HG03095 (cell line): ENCODE data around the gene FBXW7.

Experiments
- ATAC-seq: cut with Tn5 transposase; IDR thresholded peaks from one replicate; pipeline ENCODE4 v1.9.1; 2021; ENCODE audit warnings: moderate library complexity; ENCODE audit not compliant: unreplicated experiment

The FBXW7 gene

DNA sequence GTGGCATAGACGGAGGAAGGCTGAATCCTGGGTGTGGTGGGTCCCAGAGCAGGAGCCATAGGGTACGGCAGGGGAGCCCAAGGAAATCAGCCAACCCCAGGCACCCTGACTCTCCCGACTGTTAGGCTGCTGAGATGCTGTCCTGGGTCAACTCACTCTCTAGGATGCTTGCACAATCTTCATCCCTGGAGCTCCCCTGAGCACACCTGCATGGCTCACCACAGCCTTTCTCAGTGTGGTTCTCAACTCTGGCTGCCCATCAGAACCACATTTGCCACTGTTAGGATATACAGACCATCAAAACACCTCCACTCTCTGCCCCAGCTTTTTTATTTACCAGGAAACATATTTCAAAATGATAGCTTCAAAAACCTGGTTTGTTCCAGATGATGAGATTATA lies 236.3 kb downstream of the FBXW7 start:
- no peak for ATAC-seq

DNA sequence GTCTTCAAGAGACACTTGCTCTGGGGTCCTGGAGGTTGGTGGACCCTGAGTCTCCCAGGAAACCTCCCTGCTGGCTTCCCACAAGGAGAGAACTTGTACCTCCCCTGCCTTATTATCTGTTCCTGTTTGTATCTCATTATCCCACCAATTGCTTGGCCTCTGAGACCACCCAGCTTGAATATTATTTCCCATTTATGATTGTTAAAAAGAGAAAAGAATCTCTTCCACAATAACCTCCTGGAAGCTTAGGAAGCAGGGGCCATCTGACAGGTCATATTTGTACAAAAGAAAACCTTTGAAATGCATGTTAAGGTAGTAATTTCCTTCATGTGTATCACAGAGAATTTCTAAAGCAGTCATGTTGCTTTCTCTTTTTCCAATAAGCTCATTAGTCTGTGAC lies 239.5 kb downstream of the FBXW7 start:
- no peak for ATAC-seq

DNA sequence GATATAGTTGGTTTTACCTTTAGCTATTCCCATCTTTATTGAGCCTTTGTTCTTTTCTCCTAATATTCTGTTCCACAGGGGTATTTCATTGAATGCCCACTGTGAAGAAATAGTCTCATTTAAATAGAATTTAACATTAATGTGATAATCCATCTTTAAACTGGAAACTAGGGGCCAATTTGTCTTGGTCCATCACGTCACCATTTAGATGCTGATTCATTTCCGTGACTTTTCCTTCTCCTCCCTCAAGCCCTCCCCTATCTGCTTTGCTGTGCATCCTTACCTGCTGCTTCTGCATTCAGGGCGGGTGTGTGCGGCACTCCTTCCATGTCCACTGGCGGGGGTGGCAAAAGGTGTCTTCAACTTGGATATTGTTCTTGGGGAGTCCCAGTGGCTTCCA lies 241.1 kb downstream of the FBXW7 start:
- ATAC-seq: no peak

DNA sequence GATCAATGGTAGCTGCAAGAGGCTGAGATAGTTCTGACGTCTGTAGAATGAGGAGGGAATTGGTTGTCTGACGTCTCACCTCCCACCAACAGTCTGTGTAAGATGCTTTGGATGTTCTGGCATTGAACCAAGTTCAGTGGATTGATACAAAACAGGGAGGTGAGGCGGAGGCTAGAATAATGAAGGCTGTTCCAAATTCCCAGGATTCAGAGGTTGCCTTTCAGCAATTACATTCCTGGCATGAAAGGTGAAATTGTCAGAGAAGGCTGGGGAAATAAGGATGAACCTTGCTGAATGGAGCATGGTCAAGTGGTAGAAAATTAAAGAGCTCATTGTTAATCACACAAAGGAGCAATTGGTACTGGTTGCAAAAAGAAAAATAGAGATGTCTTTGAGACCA lies 241.6 kb downstream of the FBXW7 start:
- no peak for ATAC-seq

DNA sequence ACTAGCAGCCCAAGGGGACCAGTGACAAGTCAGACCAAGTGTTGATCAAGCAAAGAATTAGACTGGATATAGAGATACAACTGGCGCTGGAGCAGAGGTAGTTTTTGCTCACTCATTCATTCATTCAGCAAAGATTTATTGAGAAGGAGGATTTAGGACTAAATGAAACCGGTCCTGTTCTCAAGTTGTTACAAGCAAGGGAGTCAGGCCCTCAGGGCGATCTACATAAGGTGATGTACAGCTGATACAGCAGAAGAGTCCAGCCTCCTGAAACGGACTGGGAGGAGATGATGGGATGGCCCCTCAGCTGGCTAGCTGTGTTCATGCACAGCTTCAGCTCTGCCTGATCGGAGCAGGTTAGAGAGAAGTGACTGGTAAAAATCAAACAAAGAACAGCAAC lies 242.4 kb downstream of the FBXW7 start:
- ATAC-seq: no peak

DNA sequence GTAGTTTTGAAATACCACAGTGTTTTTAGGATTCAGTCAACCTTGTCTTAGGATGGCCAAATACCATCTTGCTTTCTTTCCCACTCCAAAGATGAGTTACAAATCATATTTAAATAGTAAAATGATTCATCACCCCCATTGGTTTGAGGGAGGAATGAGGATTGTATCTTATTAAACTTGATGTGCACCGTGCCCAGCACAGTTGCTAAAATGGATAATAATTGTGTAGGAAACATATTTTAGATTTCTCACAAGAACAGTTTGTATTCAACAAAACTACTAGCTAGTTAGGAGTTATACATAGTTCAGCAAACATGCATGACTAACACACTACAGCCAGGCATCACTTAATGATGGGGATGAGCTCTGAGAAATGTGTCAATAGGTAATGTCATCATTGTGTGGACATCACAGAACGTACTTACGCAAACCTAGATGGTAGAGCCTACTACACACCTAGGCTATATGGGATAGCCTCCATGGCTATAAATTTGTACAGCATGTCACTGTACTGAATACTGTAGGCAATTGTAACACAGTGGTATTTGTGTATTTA lies 245.4 kb downstream of the FBXW7 start:
- ATAC-seq: no peak

DNA sequence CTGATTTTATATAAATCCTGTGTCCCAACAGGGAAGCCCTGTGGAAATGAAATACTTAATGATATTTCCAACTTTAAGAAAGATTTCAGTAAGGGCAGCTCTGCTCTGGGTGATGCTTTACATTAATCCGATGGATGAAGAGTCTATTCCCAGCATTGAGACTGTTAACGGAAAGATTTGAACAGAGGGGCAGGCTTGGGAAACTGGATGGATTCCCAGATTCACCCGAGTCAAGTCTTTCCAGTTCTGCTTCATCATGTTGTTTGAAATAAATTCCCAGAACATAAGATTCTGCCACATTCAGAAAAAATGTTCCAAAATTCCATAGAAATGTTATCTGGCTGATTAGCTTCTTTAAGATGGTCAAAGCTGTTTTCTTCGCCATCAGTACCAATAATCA lies 246.0 kb downstream of the FBXW7 start:
- no peak for ATAC-seq

DNA sequence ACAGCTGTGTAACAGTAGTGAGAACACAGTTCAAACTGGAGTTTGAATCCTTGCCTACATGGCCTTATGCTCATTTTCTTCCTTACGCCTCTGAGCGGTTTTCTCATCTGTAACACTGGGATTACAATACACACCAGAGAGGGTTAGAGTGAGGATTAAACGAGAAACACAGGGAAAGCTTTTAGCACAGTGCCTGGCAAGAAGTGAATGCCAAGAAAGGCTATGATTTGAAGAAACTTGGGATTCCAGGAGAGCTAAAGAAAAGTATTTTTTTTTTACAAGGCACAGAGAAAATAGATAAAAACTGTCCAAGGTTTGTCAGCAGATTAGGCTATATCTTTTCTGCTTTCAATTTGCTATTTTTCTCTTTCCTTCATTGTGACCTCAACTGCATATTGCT lies 246.4 kb downstream of the FBXW7 start:
- no peak for ATAC-seq

DNA sequence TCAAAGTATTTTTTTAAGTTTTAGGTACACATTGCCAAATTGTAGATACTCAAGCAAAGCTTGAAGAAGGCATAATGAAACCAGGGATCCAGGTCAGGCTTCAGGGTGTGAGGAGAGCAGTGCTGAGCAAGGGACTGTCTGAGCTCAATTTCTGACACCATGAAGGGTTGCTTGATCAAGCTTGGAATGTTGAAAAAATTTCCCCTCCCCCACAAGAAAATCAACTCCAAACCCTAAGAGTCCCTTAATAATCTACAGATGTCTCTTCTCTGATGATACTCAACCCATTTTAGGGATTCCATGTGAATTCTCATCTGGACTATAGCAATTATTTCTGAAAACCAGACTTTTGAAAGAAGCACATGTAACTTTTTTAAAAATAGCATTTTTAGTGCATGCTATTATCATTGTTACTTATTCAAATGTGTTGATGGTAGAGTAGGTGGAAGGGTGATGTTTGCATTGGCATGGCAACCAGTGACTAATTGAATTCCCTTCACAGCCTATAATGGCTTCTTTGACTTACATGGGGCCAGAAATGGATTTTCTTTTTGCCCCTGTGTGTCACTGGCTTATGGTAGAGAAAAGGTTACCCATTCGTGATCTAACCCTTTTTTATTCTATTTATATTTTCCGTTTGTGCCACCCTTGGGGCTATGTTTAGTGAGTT lies 252.0 kb downstream of the FBXW7 start:
- no peak for ATAC-seq

DNA sequence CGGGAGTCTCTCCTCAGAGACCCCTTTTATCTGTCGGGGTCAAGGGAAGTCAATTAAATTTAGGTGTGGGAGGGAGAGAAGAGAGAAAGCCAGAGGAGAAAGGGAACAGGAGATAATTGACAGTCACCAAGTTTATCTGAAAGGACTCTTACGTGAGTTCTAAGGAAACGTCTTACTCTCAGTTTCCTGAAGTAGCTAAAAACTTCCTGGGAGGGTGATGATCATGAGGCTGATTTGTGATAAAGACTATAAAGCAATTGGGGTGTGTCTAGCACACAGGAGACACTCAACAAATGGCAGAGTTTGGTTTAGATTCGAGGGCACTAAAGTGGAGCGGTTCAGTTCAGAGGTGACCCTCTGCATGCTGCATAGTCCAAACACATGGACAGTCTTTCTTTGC lies 254.1 kb downstream of the FBXW7 start:
- no peak for ATAC-seq

DNA sequence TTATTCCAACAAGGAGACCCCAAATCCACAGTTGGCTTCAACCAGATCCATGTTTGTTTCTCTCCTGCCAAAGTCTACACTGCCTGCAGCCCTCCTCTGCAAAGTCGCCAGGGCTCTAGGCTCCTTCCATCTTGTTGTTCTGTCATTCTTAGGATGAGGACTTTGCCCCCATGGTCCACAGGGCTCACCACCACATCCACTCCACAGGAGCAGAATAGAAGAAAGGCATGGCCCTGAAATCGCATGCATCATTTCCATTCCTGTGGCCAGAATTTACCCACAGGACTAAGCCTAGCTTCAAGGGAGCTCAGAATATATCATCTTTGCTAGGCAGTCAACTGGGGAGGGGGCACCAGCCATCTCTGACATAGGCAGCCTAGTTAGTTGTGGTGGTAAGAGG lies 254.7 kb downstream of the FBXW7 start:
- no peak for ATAC-seq

DNA sequence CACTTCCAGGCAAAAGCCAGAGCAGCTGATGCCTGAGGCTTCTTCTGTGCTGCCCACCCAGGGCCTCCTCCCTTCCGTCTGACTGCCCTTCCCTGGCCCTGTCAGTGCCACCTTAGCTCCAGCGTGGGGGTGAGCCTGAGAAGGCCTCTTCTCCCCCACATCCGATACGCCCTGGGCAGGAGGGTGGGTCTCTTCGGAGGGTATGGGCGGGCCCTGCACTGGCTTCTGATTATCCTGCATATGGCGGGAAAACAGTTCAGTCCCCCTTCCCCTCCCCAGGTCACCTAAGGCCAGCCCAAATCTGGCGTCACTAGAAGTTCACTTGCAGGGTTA lies 256.7 kb downstream of the FBXW7 start:
- ATAC-seq: no peak

DNA sequence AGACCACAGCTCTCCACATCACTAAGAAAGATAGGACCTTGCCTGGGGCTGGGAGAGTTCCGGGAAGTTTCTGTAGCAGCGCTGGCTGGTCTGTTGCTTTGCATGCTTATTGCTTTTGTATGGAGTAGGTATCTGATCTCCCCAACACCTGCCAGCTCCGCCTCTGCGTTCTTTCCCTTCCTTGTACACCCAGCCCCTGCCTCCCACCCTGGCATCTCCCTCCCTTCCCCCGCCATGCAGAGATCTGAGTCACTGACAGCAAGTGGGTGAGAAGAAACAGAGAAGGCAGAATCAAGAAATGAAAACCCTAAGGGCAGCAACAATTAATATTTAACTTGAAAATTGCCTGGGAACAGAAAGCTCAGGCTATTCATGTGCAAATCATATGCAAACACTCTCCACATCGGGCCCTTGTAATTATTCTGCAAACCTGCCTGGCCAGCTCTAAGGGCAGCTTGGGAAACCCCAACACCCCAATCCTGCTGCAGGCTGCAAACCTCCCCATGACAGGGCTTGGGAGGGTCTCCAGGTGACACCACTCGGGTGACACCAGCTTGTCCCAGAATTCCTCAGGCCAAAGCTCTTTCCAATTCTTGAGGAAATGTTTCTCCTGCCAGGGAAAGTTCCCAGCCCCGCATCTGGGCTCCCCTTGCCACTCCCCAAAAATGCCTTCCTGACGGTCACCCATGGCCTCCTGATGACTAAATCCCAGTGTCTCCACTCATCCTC lies 257.2 kb downstream of the FBXW7 start:
- peak; percentile 62 for ATAC-seq

DNA sequence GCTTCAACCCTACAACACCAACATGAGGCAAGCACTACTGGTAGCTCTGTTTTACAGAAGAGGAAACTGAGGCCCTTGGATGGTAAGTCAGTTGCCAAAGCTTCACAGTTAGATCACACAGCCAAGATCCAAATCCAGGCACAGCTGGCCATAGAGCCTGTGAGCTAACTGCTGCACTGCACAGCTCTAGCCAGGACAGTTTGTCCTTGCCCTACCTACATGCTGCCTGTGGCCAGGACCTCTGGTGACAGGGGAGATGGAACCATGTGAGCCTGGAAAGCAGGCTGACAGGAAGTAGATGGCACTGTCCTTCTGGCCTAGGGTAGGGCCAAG lies 257.8 kb downstream of the FBXW7 start:
- ATAC-seq: peak; percentile 29

DNA sequence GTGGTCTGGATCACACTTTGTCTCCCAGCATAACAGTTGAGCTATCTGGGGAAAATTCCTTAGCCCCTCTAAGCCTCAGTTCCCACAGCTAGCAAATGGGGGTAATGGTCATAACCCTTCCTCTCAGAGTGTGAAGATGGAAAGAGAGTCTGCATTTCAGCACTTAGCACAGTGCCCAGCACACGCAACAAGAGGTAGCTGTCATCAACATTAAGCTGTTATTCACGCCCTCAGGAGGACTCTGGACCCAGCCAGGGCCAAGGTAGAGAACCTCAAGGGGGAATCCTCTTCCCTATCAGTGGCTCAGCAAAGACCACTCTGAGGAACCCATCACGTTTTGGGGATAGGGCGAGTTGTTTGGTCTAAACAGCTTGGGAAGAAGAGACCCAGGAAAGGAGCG lies 258.6 kb downstream of the FBXW7 start:
- no peak for ATAC-seq

DNA sequence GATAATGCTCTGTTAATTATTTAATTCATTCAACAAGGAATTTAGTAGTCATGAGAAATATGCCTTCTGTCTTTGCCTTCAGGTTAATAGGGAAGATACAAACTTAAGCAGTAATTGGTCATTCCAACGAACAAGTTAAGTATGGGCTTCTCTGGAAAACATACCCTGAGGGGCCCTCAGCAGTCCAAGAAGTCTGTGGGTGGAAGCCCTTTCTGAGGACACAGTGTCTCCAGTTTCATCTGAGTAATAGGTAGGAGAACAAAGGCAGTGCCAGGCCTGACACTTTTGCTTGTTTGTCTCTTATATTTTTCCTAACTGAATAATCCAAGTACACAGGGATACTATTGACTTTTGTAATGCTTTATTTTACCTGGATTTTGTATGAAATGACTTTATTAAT lies 262.5 kb downstream of the FBXW7 start:
- no peak for ATAC-seq
